ENCODE measurements around the gene SLC8A1. TPM values are rescaled to one million over a fixed set of nuclear protein-coding genes. Genes with fewer than 3 reads are reported as not detected.

The SLC8A1 gene
- total RNA-seq, 1 donor from 2014 or later, result 4.2 TPM

- Mint-ChIP-seq H3K4me1 (peaks cover 5% of the 10 kb centered on the region), H3K9me3 (no peaks in the 10 kb centered on the region), H3K27ac (ENCODE audit: unreplicated experiment) (no peak overlapping the region), H3K4me3 (no peak overlapping the region), H3K36me3 (ENCODE audit: low read depth) (no peaks in the 10 kb centered on the region), H3K27me3 (ENCODE audit: low read depth) (no peaks in the 10 kb centered on the region)
- no peak for DNase-seq (ENCODE audit: low read depth, low spot score)
- TF ChIP-seq CTCF (conservative IDR thresholded peaks at IDR 0.05), result no peak
Measured at GRCh38 chr2:40249577-40249976, 202.3 kb downstream of the SLC8A1 start.

- no peaks in the 10 kb centered on the region for H3K9me3 Mint-ChIP-seq
- no peak for DNase-seq (ENCODE audit: low read depth, low spot score)
- no peaks in the 10 kb centered on the region for H3K27me3 Mint-ChIP-seq (ENCODE audit: low read depth)
- H3K4me3 Mint-ChIP-seq, result no peak overlapping the region
- H3K27ac Mint-ChIP-seq (ENCODE audit: unreplicated experiment), result no peak overlapping the region
- H3K4me1 Mint-ChIP-seq, result peaks cover 15% of the 10 kb centered on the region
- no peak for TF ChIP-seq CTCF (conservative IDR thresholded peaks at IDR 0.05)
- no peaks in the 10 kb centered on the region for H3K36me3 Mint-ChIP-seq (ENCODE audit: low read depth)
Measured at GRCh38 chr2:40248294-40248693, 203.6 kb downstream of the SLC8A1 start.

- Mint-ChIP-seq H3K9me3 (peaks cover 2% of the 10 kb centered on the region), H3K27ac (ENCODE audit: unreplicated experiment) (peak overlapping the region; percentile 8), H3K36me3 (ENCODE audit: low read depth) (no peaks in the 10 kb centered on the region), H3K4me3 (no peak overlapping the region), H3K27me3 (ENCODE audit: low read depth) (no peaks in the 10 kb centered on the region), H3K4me1 (peaks cover 23% of the 10 kb centered on the region)
- DNase-seq (ENCODE audit: low read depth, low spot score), result no peak
- peak; percentile 62 for TF ChIP-seq CTCF (conservative IDR thresholded peaks at IDR 0.05)
Measured at GRCh38 chr2:40244675-40245074, 207.2 kb downstream of the SLC8A1 start.

GRCh38 chr2:40244251-40244650 is 207.6 kb downstream of the SLC8A1 start:
- DNase-seq (ENCODE audit: low read depth, low spot score), result no peak
- Mint-ChIP-seq H3K36me3 (ENCODE audit: low read depth) (no peaks in the 10 kb centered on the region), H3K9me3 (peaks cover 2% of the 10 kb centered on the region), H3K27me3 (ENCODE audit: low read depth) (no peaks in the 10 kb centered on the region), H3K27ac (ENCODE audit: unreplicated experiment) (peak overlapping the region; percentile 8), H3K4me3 (no peak overlapping the region), H3K4me1 (peaks cover 23% of the 10 kb centered on the region)
- no peak for TF ChIP-seq CTCF (conservative IDR thresholded peaks at IDR 0.05)

- no peak for DNase-seq (ENCODE audit: low read depth, low spot score)
- Mint-ChIP-seq H3K9me3 (peaks cover 2% of the 10 kb centered on the region), H3K4me1 (peaks cover 23% of the 10 kb centered on the region), H3K36me3 (ENCODE audit: low read depth) (no peaks in the 10 kb centered on the region), H3K27ac (ENCODE audit: unreplicated experiment) (no peak overlapping the region), H3K27me3 (ENCODE audit: low read depth) (no peaks in the 10 kb centered on the region), H3K4me3 (no peak overlapping the region)
- TF ChIP-seq CTCF (conservative IDR thresholded peaks at IDR 0.05), result no peak
Measured at GRCh38 chr2:40243581-40244187, 208.2 kb downstream of the SLC8A1 start.

Measured in neural crest cell (in vitro differentiated cells).